ENCODE data around the gene SULF2. TPM values are rescaled to one million over a fixed set of nuclear protein-coding genes. Genes with fewer than 3 reads are reported as not detected.

The SULF2 gene
- total RNA-seq, 1 experiment from 2014 or later, result 13.0 TPM

- Histone ChIP-seq H3K4me2 (ENCODE audit: low read length) (no peak overlapping the region), H3K27me3 (ENCODE audit: insufficient read depth, low read length) (no peaks in the 10 kb centered on the region), H4K20me1 (ENCODE audit: insufficient read depth) (no peaks in the 10 kb centered on the region), H2AFZ (ENCODE audit: low read depth, low read length, poor library complexity, severe bottlenecking) (no peak overlapping the region), H3K4me1 (ENCODE audit: control insufficient read depth in 1 of 2, insufficient read depth in 2 of 2, low read length in 2 of 2) (no peaks in the 10 kb centered on the region), H3K9ac (ENCODE audit: low read length) (no peak overlapping the region), H3K27ac (ENCODE audit: low read depth, low read length) (no peak overlapping the region), H3K4me3 (replicated peaks in 1 of 2; ENCODE audit: low read depth in 1 of 2, low read length in 2 of 2) (no peak overlapping the region), H3K36me3 (ENCODE audit: control insufficient read depth in 1 of 2, insufficient read depth in 2 of 2, low read length in 2 of 2) (no peaks in the 10 kb centered on the region), H3K9me2 (ENCODE audit: insufficient read depth) (no peaks in the 10 kb centered on the region), H3K79me2 (ENCODE audit: insufficient read depth, low read length) (no peaks in the 10 kb centered on the region), H3K9me3 (ENCODE audit: control insufficient read depth in 1 of 2, insufficient read depth in 1 of 2, low read depth in 1 of 2, low read length in 2 of 2) (no peaks in the 10 kb centered on the region)
- ChIA-PET POLR2A (no interaction called here), CTCF (no interaction called here), RAD21 (ENCODE audit: low non-redundant PET in 1 of 2, low total read pairs in 2 of 2, uncharacterized antibody in 2 of 2, unreplicated experiment in 2 of 2) (no interaction called here)
- intact Hi-C loops (cut with micrococcal nuclease), result no loop called here
- ATAC-seq (no peak), DNase-seq (ENCODE audit: low read depth, low spot score) (no peak)
- BruUV-seq (replicated peaks), result no TSS peak
- no peak for TF ChIP-seq ZBTB33 (IDR thresholded peaks at IDR 0.05; ENCODE audit: extremely low read depth, insufficient replicate concordance, low read length)
- TF ChIP-seq YY1 (IDR thresholded peaks at IDR 0.05; ENCODE audit: extremely low read depth, insufficient replicate concordance, low read depth, low read length), result no peak
- no peak for TF ChIP-seq RAD21 (IDR thresholded peaks at IDR 0.05; ENCODE audit: low read depth)
- TF ChIP-seq EZH2phosphoT487 (IDR thresholded peaks at IDR 0.05; ENCODE audit: borderline replicate concordance), result no peak
- no peak for TF ChIP-seq CEBPB (IDR thresholded peaks at IDR 0.05; ENCODE audit: low read depth)
- TF ChIP-seq TCF7L2 (IDR thresholded peaks at IDR 0.05; ENCODE audit: borderline replicate concordance, extremely low read depth, insufficient read depth, insufficient read length), result no peak
- TF ChIP-seq SP1 (IDR thresholded peaks at IDR 0.05; ENCODE audit: low read depth), result no peak
- no peak for TF ChIP-seq JUND (IDR thresholded peaks at IDR 0.05)
- TF ChIP-seq EZH2 (IDR thresholded peaks at IDR 0.05), result no peak
- no peak for TF ChIP-seq EGR1 (IDR thresholded peaks at IDR 0.05; ENCODE audit: low read depth)
- TF ChIP-seq ATF3 (IDR thresholded peaks at IDR 0.05), result no peak
- no peak for TF ChIP-seq SRF (IDR thresholded peaks at IDR 0.05; ENCODE audit: low read depth)
- no peak for TF ChIP-seq CTCF (IDR thresholded peaks at IDR 0.05 in 2 of 3, conservative IDR thresholded peaks at IDR 0.05 in 1 of 3; ENCODE audit: borderline replicate concordance in 1 of 3, insufficient read depth in 1 of 3, low read depth in 2 of 3, low read length in 2 of 3)
Measured at GRCh38 chr20:47753576-47754387, 31.5 kb downstream of the SULF2 start.
